Adrenal gland (tissue), 12 donors: ENCODE measurements around the gene INPP5A. TPM values are rescaled to one million over a fixed set of nuclear protein-coding genes. Genes with fewer than 3 reads are reported as not detected.

Source experiments
- DNase-seq, 7 donors: peaks; one replicate each; pipeline ENCODE4 v3.0.0-alpha.2; 2019 to 2020
- H3K27ac ChIP-seq, 5 donors: fragments of 200-600 bp; sonication (generic) in 4 of 5; 1 replicate in 3 of 5; 2 replicates in 2 of 5; pipeline versions ENCODE4 v1.5.1 to v1.8.0; 2016 to 2020; ENCODE audit warnings: mild to moderate bottlenecking in 1 of 5
- H3K27me3 ChIP-seq: fragments of 200-600 bp; 2 replicates; pipeline ENCODE4 v1.8.0; 2021
- H3K36me3 ChIP-seq, 2 donors: fragments of 200-600 bp; replicated peaks in 1 of 2; 1 replicate in 1 of 2; 2 replicates in 1 of 2; pipeline versions ENCODE4 v1.5.1 to v1.8.0; 2018 to 2022
- H3K4me1 ChIP-seq, 2 donors: fragments of 200-600 bp; replicated peaks in 1 of 2; 1 replicate in 1 of 2; 2 replicates in 1 of 2; pipeline versions ENCODE4 v1.5.1 to v1.8.0; 2018 to 2021
- H3K4me3 ChIP-seq, 4 donors: fragments of 200-600 bp; sonication (generic) in 3 of 4; one replicate each; pipeline ENCODE4 v1.5.1; 2016 to 2018
- H3K9me3 ChIP-seq, 3 donors: fragments of 200-600 bp; sonication (generic) in 1 of 3; replicated peaks in 1 of 3; 1 replicate in 2 of 3; 2 replicates in 1 of 3; pipeline versions ENCODE4 v1.5.1 to v1.8.0; 2016 to 2021
- CTCF ChIP-seq, 6 experiments: fragments of 450-650 bp in 4 of 6; fragments of 200-600 bp in 2 of 6; sonication (generic) in 1 of 6; IDR thresholded peaks; 1 replicate in 5 of 6; 2 replicates in 1 of 6; pipeline versions ENCODE4 v1.5.1 to v1.8.0; 2016 to 2021; ENCODE audit warnings: antibody characterized with exemption in 6 of 6, mild to moderate bottlenecking in 2 of 6, moderate library complexity in 1 of 6
- POLR2A ChIP-seq, 2 donors: fragments of 450-650 bp; IDR thresholded peaks; one replicate each; pipeline ENCODE4 v1.6.1; 2017; ENCODE audit warnings: antibody characterized with exemption in 2 of 2, mild to moderate bottlenecking in 2 of 2, moderate library complexity in 1 of 2
- WGBS, 4 donors: extraction: QIAGEN DNeasy Blood & Tissue Kit in 2 of 4; methylation state at CpG; one replicate each; pipeline versions ENCODE4 v1.1.5 to v1.1.7; 2013 to 2017; 5-methylcytosine and 5-hydroxymethylcytosine counted together
- intact Hi-C, 2 donors: fragments of 100-400 bp; cut with DNase I; formaldehyde crosslinking; loops; one replicate each; pipeline versions ENCODE4 v1.14.1 to v1.15.0; 2022 to 2023
- polyA plus RNA-seq, 3 donors: library from polyadenylated mRNA; stranded (reverse); fragments of 200-250 nt in 2 of 3; fragments of 350-450 nt in 1 of 3; fragmentation: Illumina TruSeq in 1 of 3; extraction: RNeasy Lipid Tissue Mini Kit (QIAGEN cat#74804) in 1 of 3; gene quantifications; one replicate each; pipeline ENCODE4 v1.2.3, GENCODE V29; 2013 to 2014
- total RNA-seq, 9 donors: library from RNA; depleted of rRNA in 4 of 9; stranded (reverse); fragments of >200 nt in 4 of 9; fragments of 120-200 nt in 1 of 9; fragmentation: NEBNext Ultra II Directional in 1 of 9; extraction: Animal tissue kit (Norgen Biotek cat#: 25700) in 1 of 9; gene quantifications; one replicate each; pipeline versions ENCODE4 v1.1.0 to v1.2.4, GENCODE V29; 2013 to 2023
- donor health status: healthy with polysubstance abuse.
- donor health status: Bipolar disorder and iron deficiency.
- donor health status: DM: yes; HTN: yes; CAD: no.
- donor health status: DM: no; HTN: no; CAD: no.
- donor health status: DM: no; HTN: no; CAD: no.
- donor health status: DM: yes; HTN: yes; CAD: no.

Gene INPP5A
- total and polyA plus RNA-seq, 12 donors = 13.5 to 62.9 (median 37.5) TPM

GRCh38 chr10:132657127-132657706 is 119.6 kb downstream of the INPP5A start:
- no peaks in the 10 kb centered on the region for H3K9me3 ChIP-seq
- H3K27ac ChIP-seq = no peak overlapping the region
- peaks cover 0 to 4% of the 10 kb centered on the region in 2 donors for H3K36me3 ChIP-seq
- no peaks in the 10 kb centered on the region for H3K4me1 ChIP-seq
- WGBS, 4 donors = 86 to 95% (median 90%) methylated on average over 5 to 18 of the region's 18 CpGs
- no peak for DNase-seq
- intact Hi-C loops = no loop called here
- H3K27me3 ChIP-seq = no peaks in the 10 kb centered on the region
- TF ChIP-seq CTCF (IDR thresholded peaks at IDR 0.05) = no peak
- no peak for TF ChIP-seq POLR2A (IDR thresholded peaks at IDR 0.05)
- H3K4me3 ChIP-seq = no peak overlapping the region

GRCh38 chr10:132657748-132658147 is 120.2 kb downstream of the INPP5A start:
- 85 to 87% (median 86%) methylated on average over 16 of the region's 16 CpGs for WGBS, 4 donors
- Histone ChIP-seq H3K27ac (no peak overlapping the region), H3K9me3 (no peaks in the 10 kb centered on the region), H3K4me3 (no peak overlapping the region), H3K4me1 (no peaks in the 10 kb centered on the region), H3K27me3 (no peaks in the 10 kb centered on the region), H3K36me3 (no peaks in the 10 kb centered on the region)
- intact Hi-C loops = no loop called here
- TF ChIP-seq CTCF (IDR thresholded peaks at IDR 0.05) (no peak), POLR2A (IDR thresholded peaks at IDR 0.05) (no peak)
- no peak for DNase-seq

DNA sequence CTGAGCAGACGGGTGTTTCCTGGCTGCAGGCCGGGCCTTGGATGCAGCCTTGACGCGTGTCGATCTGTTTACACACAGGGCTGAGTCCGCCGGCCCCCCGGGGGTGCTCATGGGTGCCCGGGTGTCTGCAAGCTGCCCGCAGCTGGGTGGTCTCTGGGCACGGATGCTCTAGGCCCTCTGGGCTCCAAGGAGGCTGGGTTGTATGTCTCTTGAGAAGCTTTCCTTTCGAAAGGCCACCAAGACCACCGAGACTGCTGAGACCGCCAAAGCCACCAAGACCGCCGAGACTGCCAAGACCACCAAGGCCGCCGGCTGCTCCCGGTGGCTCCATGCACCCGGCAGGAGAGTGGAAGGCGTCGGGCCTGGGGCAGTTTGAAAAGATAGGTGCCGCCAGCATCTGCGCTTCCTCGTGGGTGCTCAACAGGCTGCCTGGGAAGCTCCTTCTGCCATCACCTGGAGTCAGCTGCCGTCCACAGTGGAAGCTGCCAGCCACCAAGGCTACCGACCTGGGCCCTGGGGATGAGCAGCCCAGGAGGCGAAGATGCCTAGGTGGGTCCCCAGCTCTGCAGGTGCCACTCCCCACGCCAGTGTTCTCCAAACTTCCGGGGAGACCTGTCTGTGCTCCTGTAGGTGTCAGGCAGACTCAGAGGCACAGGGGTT is 121.1 kb downstream of the INPP5A start:
- H3K4me1 ChIP-seq = no peaks in the 10 kb centered on the region
- intact Hi-C loops = no loop called here
- H3K9me3 ChIP-seq = no peaks in the 10 kb centered on the region
- no peak overlapping the region for H3K4me3 ChIP-seq
- no peak for DNase-seq
- TF ChIP-seq POLR2A (IDR thresholded peaks at IDR 0.05) (no peak), CTCF (IDR thresholded peaks at IDR 0.05) (no peak)
- no peaks in the 10 kb centered on the region for H3K27me3 ChIP-seq
- no peaks in the 10 kb centered on the region for H3K36me3 ChIP-seq
- H3K27ac ChIP-seq = no peak overlapping the region
- WGBS, 4 donors = 89 to 94% (median 93%) methylated on average over 17 to 30 of the region's 30 CpGs

- Histone ChIP-seq H3K9me3 (no peaks in the 10 kb centered on the region), H3K36me3 (no peaks in the 10 kb centered on the region), H3K27ac (no peak overlapping the region), H3K4me1 (no peaks in the 10 kb centered on the region), H3K4me3 (no peak overlapping the region), H3K27me3 (no peaks in the 10 kb centered on the region)
- intact Hi-C loops = no loop called here
- 86 to 96% (median 91%) methylated on average over 21 to 35 of the region's 35 CpGs for WGBS, 4 donors
- peak in 5 of 7 donors; percentile 40 to 73 (median 53) for DNase-seq
- TF ChIP-seq CTCF (IDR thresholded peaks at IDR 0.05) = no peak
- no peak for TF ChIP-seq POLR2A (IDR thresholded peaks at IDR 0.05)
These were observed 121.9 kb downstream of the INPP5A start for GRCh38 chr10:132659206-132660091.
